ENCODE data around the gene SLC44A2.

Gene SLC44A2

DNA sequence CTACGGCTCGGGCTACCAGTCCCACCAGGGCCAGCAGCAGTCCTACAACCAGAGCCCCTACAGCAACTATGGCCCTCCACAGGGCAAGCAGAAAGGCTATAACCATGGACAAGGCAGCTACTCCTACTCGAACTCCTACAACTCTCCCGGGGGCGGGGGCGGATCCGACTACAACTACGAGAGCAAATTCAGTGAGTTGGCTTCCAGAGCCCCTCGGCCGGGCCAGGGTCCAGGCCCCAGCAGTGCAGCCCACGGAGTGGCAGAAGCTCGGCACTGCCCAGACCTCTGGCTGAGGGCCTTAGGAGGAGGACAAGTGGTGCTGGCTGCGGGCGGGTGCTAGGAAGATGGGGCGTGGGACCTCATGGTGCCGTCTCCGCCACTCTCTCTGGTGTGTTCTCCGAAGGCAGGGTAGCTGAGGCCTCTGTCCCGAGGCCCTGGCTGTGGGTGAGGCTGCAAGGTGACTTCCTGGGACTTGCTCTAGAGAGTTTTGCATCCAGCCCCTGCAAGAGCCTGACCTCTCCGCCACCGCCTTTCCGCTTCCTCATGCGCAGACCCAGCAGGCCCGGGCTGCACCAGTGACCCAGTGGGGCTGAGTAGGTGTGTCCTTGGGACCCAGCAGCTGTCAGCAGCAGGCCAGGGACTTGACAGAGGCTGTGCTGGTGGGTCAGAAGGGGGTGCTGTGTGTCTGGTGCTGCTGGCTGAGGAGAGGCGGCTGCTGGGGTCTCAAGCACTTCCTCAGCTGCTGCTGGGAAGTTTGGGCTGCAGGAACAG is 62.4 kb downstream of the SLC44A2 start:
- TF ChIP-seq, protein P1, sequence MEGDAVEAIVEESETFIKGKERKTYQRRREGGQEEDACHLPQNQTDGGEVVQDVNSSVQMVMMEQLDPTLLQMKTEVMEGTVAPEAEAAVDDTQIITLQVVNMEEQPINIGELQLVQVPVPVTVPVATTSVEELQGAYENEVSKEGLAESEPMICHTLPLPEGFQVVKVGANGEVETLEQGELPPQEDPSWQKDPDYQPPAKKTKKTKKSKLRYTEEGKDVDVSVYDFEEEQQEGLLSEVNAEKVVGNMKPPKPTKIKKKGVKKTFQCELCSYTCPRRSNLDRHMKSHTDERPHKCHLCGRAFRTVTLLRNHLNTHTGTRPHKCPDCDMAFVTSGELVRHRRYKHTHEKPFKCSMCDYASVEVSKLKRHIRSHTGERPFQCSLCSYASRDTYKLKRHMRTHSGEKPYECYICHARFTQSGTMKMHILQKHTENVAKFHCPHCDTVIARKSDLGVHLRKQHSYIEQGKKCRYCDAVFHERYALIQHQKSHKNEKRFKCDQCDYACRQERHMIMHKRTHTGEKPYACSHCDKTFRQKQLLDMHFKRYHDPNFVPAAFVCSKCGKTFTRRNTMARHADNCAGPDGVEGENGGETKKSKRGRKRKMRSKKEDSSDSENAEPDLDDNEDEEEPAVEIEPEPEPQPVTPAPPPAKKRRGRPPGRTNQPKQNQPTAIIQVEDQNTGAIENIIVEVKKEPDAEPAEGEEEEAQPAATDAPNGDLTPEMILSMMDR (IDR thresholded peaks at IDR 0.05; ENCODE audit: low read depth, low read length), result no peak
- no peak for DNase-seq (ENCODE audit: extremely low read depth, low read depth)

DNA sequence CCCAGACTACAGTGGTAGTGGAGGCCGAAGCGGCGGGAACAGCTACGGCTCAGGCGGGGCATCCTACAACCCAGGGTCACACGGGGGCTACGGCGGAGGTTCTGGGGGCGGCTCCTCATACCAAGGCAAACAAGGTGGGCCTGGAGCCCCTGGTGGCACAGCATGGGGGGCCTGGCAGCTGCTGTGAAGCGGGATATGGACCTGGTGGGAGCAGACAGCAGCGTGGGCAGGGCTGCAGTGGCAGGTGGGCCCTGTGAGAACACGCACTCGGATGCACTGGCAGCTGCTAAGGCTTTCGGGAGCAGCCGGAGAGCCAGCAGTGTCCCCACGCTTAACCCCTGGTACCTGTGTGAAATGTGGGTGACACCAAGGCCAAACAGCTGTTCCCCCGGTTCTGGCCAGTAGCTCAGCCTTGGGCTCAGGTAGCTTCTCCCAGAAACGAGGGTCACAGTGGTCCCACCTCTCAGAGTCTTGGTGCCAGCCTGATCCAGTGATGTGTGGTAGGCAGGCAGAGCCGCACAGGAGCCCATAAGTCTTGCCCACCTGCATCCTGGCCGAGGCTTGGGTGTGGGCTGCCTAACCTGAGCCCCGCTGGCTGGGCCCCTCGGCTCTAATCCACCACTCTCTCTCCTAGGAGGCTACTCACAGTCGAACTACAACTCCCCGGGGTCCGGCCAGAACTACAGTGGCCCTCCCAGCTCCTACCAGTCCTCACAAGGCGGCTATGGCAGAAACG is 63.4 kb downstream of the SLC44A2 start:
- TF ChIP-seq, protein P1 (IDR thresholded peaks at IDR 0.05; ENCODE audit: low read depth, low read length), result no peak
- no peak for DNase-seq (ENCODE audit: extremely low read depth, low read depth)

DNA sequence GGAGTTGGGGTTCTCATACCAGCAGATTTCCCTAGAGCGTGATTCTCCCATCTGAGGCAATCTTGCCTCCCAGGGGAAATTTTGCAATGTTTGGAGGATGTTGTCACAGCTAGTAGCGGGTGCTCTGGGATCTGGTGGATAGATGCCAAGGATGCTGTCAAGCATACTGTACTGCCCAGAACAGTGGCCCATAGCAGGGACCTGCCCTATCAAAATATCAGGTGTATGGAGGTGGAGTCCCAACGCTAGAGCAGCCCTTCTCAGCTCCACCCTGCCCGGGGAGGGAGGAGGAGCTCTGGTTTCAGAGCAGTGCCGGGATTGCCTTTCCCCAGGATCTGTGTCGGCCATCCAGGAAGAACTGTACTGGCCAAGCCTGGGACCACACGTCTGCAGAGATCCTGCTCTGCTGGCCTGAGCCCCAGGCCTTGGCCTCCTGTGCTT is 65.0 kb downstream of the SLC44A2 start:
- no peak for DNase-seq (ENCODE audit: extremely low read depth, low read depth)
- TF ChIP-seq, protein P1 (IDR thresholded peaks at IDR 0.05; ENCODE audit: low read depth, low read length), result no peak

DNA sequence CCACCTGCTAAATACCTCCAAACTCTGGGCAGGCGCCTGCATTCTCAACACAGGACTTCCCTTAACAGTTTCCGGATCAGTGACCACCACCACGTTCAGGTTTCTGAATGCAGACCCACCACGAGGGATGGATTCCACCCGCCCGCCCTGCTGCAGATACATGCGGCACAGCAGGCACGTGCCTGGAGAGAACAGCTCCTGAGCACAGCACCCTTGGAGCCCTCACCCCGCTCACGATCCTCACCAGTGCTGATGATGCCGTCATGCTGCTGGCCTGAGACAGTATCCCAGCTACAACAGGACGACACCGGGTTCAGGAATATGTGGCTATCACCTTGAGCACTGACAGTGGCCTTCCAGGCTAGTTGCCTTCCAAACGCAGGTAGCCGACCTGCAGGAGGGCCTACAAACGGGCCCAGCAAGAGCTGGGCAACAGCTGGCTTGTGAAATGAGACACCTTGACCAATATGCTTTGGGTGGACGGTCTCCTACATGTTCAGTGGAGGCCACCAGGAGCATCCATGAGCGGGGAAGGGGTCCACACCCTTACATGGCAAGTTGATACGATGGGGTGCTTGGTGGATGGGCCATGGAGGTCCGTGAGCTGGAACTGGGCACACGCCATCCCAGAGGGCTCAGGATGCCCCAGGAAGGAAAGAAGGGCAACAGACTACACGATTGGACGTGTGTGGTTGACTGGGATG is 66.0 kb downstream of the SLC44A2 start:
- TF ChIP-seq, protein P1 (IDR thresholded peaks at IDR 0.05; ENCODE audit: low read depth, low read length), result no peak
- DNase-seq (ENCODE audit: extremely low read depth, low read depth), result no peak

DNA sequence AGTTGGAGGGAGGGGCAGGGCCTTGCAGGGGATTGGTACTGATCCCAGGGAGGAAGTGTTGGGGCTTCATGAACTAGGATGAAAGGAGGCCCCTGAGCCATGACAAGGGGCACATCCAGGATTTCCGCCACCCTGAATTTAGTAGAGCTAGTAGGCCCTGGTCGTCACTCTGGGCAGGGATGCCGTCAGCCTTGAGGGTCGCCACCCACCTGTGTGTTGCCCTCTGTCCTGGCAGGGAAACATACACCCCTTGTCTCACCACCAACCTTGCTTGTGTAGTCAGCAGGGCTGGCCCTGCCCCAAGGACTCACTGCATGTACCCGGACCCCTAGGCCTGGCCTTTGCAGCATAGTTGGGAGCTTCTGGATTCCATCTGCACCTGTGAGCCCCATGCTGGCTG is 66.5 kb downstream of the SLC44A2 start:
- no peak for DNase-seq (ENCODE audit: extremely low read depth, low read depth)
- TF ChIP-seq, protein P1 (IDR thresholded peaks at IDR 0.05; ENCODE audit: low read depth, low read length), result no peak

DNA sequence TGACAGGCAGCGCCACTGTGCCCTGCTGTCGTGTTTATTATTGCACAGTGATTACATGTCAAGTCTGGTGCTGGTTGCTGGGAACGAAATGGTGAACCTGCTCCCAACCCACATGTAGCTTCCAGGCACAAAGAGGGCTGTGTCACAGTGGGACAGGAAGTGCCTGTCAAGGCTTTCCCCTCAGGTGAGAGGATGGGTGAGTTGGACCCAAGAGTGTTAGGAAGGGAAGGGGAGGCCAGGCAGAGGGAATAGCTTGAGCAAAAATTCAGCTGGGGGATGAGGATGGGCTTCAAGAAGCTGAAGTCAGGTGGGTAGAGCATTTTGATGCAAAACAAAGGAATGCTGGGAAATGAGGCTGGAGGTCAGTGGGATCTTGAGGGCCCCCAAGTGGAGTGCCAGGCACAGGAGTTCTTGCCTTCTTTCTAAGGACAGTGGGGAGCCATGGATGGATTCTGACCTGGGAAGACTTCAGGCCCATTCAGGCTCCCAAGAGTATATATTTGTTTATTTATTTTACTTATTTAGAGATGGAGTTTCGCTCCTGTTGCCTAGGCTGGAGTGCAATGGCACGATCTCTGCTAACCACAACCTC is 67.4 kb downstream of the SLC44A2 start:
- TF ChIP-seq, protein P1 (IDR thresholded peaks at IDR 0.05; ENCODE audit: low read depth, low read length), result no peak
- no peak for DNase-seq (ENCODE audit: extremely low read depth, low read depth)
